Natural killer cell (primary cell): ENCODE results near the gene HOXC6. TPM values are rescaled to one million over a fixed set of nuclear protein-coding genes. Genes with fewer than 3 reads are reported as not detected.

Experiments used
- ATAC-seq, 3 donors: fragments of 150-1000 bp in 2 of 3; fragments of 200-7000 bp in 1 of 3; cut with Tn5 transposase; 1 replicate in 1 of 3; 2 replicates in 2 of 3; pipeline ENCODE4 v1.10.0; 2021; ENCODE audit warnings: mild to moderate bottlenecking in 2 of 3, moderate library complexity in 2 of 3
- DNase-seq, 2 donors: peaks; one replicate each; pipeline versions ENCODE4 v3.0.0 to v3.0.0-alpha.2; 2013 to 2021; ENCODE audit warnings: mixed read lengths in 1 of 2
- H3K27ac ChIP-seq: one replicate; pipeline ENCODE4 v1.5.1; 2013; ENCODE audit warnings: mild to moderate bottlenecking, low read length
- H3K27me3 ChIP-seq: one replicate; pipeline ENCODE4 v1.6.1; 2013; ENCODE audit warnings: low read length; ENCODE audit not compliant: control insufficient read depth, insufficient read depth
- H3K36me3 ChIP-seq: one replicate; pipeline ENCODE4 v1.6.1; 2013; ENCODE audit warnings: low read length; ENCODE audit not compliant: control insufficient read depth, insufficient read depth
- H3K4me1 ChIP-seq: one replicate; pipeline ENCODE4 v1.6.1; 2013; ENCODE audit warnings: low read length; ENCODE audit not compliant: control insufficient read depth, insufficient read depth
- H3K4me3 ChIP-seq: one replicate; pipeline ENCODE4 v1.5.1; 2013; ENCODE audit warnings: low read length
- H3K9me3 ChIP-seq: one replicate; pipeline ENCODE4 v1.6.1; 2013; ENCODE audit warnings: low read length; ENCODE audit not compliant: control insufficient read depth, insufficient read depth
- H3K27ac Mint-ChIP-seq, 2 donors: one replicate each; pipeline ENCODE4 v1.8.0; 2022; ENCODE audit warnings: mild to moderate bottlenecking in 2 of 2, mixed read lengths in 2 of 2, moderate library complexity in 1 of 2
- H3K27me3 Mint-ChIP-seq, 2 donors: one replicate each; pipeline ENCODE4 v1.8.0; 2022; ENCODE audit warnings: low read depth in 2 of 2, mixed read lengths in 2 of 2
- H3K36me3 Mint-ChIP-seq: one replicate; pipeline ENCODE4 v1.8.0; 2022; ENCODE audit warnings: mixed read lengths
- H3K4me1 Mint-ChIP-seq, 2 donors: one replicate each; pipeline ENCODE4 v1.8.0; 2022; ENCODE audit warnings: mixed read lengths in 2 of 2
- H3K4me3 Mint-ChIP-seq: one replicate; pipeline ENCODE4 v1.8.0; 2022; ENCODE audit warnings: mild to moderate bottlenecking, moderate library complexity, mixed read lengths
- H3K9me3 Mint-ChIP-seq, 2 donors: one replicate each; pipeline ENCODE4 v1.8.0; 2022; ENCODE audit warnings: mixed read lengths in 2 of 2
- CTCF ChIP-seq: fragments of 200-600 bp; IDR thresholded peaks from one replicate; pipeline ENCODE4 v1.8.0; 2022; ENCODE audit warnings: antibody characterized with exemption
- WGBS: methylation state at CpG from one replicate; pipeline ENCODE4 v1.1.7; 2013; ENCODE audit warnings: missing lambda C conversion rate; ENCODE audit not compliant: insufficient coverage; 5-methylcytosine and 5-hydroxymethylcytosine counted together
- intact Hi-C: fragments of 100-400 bp; cut with micrococcal nuclease; formaldehyde crosslinking; loops from one replicate; pipeline ENCODE4 v1.14.2; 2022
- total RNA-seq, 4 donors: library from RNA; stranded (reverse); fragments of 120-200 nt in 1 of 4; gene quantifications; one replicate each; pipeline versions ENCODE4 v1.2.3 to v1.2.4, GENCODE V29; 2013 to 2022

Gene HOXC6
- total RNA-seq, 3 donors from 2014 or later (not counting 1 experiment from before 2014, with no cell fraction given): not detected

DNA sequence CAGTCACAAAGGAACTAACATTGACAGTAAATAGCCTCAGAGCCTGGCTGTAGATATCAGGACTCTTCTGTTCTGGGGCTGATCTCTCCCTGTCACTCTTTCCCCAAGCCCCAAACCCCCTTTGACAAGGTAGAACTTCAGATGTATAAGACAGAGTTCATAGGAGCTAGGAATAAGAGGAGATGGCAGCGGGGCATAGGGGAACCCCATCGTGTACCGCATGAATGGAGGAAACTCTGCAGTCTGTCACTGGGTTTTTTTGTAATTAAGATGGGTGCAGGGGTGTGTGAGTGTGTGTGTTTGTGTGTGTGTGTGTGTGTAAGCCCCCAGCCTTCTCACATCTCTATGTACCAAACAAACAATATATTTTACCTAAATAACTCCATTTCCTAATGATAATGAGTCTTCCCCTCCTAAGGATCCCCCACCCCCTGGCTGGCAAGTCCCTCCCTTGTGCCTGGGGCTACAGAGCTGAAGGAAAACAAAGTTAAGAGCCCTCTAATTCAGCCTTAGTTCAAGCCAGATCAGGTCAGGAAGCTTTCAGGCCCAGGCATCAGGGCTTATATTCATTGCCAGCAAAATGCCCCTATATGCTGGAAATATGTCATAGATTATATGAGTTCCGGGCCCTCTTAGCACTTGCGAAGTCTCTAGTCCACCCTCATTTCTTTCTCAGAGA lies 16.3 kb downstream of the HOXC6 start:
- H3K4me1 Mint-ChIP-seq: peaks cover 0 to 11% of the 10 kb centered on the region in 2 donors
- peaks cover 80% of the 10 kb centered on the region for H3K27me3 ChIP-seq
- no peaks in the 10 kb centered on the region for H3K36me3 ChIP-seq
- DNase-seq: no peak
- intact Hi-C loops: no loop called here
- peaks cover 14% of the 10 kb centered on the region for H3K4me1 ChIP-seq
- H3K27me3 Mint-ChIP-seq: peaks cover 90 to 92% of the 10 kb centered on the region in 2 donors
- no peaks in the 10 kb centered on the region for H3K36me3 Mint-ChIP-seq
- H3K27ac Mint-ChIP-seq: no peak overlapping the region
- H3K9me3 Mint-ChIP-seq: no peaks in the 10 kb centered on the region
- no peaks in the 10 kb centered on the region for H3K9me3 ChIP-seq
- no peak overlapping the region for H3K4me3 ChIP-seq
- no peak overlapping the region for H3K27ac ChIP-seq
- TF ChIP-seq CTCF: no peak
- H3K4me3 Mint-ChIP-seq: no peak overlapping the region
- 35% methylated on average over 5 of the region's 5 CpGs for WGBS
- ATAC-seq: no peak

- intact Hi-C loops: no loop called here
- H3K27me3 ChIP-seq: peaks cover 81% of the 10 kb centered on the region
Measured at GRCh38 chr12:54045401-54045800, 17.2 kb downstream of the HOXC6 start.

GRCh38 chr12:54045868-54046521 lies 17.8 kb downstream of the HOXC6 start:
- DNase-seq: no peak
- Histone ChIP-seq H3K36me3 (no peaks in the 10 kb centered on the region), H3K27ac (no peak overlapping the region), H3K4me1 (peaks cover 22% of the 10 kb centered on the region), H3K9me3 (no peaks in the 10 kb centered on the region), H3K27me3 (peaks cover 83% of the 10 kb centered on the region), H3K4me3 (no peak overlapping the region)
- Mint-ChIP-seq H3K9me3 (no peaks in the 10 kb centered on the region), H3K4me3 (no peak overlapping the region), H3K27ac (no peak overlapping the region), H3K4me1 (peaks cover 11 to 24% of the 10 kb centered on the region in 2 donors), H3K36me3 (no peaks in the 10 kb centered on the region), H3K27me3 (peaks cover 90 to 93% of the 10 kb centered on the region in 2 donors)
- WGBS: 53% methylated on average over 13 of the region's 16 CpGs
- no peak for TF ChIP-seq CTCF
- ATAC-seq: no peak
- intact Hi-C loops: no loop called here

More at GRCh38 chr12:54045401-54045800, 17.2 kb downstream of the HOXC6 start:
- Mint-ChIP-seq H3K36me3 (no peaks in the 10 kb centered on the region), H3K27ac (no peak overlapping the region), H3K4me3 (no peak overlapping the region), H3K27me3 (peaks cover 90 to 93% of the 10 kb centered on the region in 2 donors), H3K9me3 (no peaks in the 10 kb centered on the region), H3K4me1 (peaks cover 8 to 18% of the 10 kb centered on the region in 2 donors)
- H3K4me1 ChIP-seq: peaks cover 19% of the 10 kb centered on the region
- no peak overlapping the region for H3K4me3 ChIP-seq
- DNase-seq (no peak), ATAC-seq (no peak)
- H3K27ac ChIP-seq: no peak overlapping the region
- H3K36me3 ChIP-seq: no peaks in the 10 kb centered on the region
- H3K9me3 ChIP-seq: no peaks in the 10 kb centered on the region
- no peak for TF ChIP-seq CTCF
